Vagina (tissue), 2 donors: ENCODE data around the gene SNRPF.

ENCODE experiments used
- POLR2A ChIP-seq, 2 donors: fragments of 450-650 bp; IDR thresholded peaks; one replicate each; pipeline ENCODE4 v1.6.1; 2017; ENCODE audit warnings: antibody characterized with exemption in 2 of 2, mild to moderate bottlenecking in 2 of 2, moderate library complexity in 2 of 2
- TF ChIP-seq, protein P1 (sequence below), 3 experiments: fragments of 450-650 bp in 2 of 3; fragments of 200-600 bp in 1 of 3; sonication (generic) in 1 of 3; IDR thresholded peaks; one replicate each; pipeline ENCODE4 v1.5.1; 2017 to 2019; ENCODE audit warnings: antibody characterized with exemption in 3 of 3, mild to moderate bottlenecking in 2 of 3, moderate library complexity in 2 of 3

DNA sequence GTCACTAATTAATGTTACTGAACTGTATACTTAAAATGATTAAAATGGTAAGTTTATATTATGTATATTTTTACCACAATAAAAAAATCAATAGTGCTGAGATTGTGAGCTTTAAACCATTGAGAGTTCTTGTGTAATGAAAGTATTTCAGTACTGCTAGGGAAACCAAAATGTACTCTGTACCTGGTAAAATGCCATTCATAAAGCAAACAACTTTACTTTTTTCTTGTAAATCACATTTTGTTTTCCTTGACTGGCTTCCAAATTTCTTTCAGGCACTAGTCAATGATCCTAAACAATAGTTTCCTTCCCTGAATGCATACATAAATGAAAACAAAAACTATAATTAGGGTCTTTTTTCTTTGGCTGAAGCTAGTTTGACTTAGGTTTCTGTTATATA lies 29.4 kb upstream of the SNRPF start:
- TF ChIP-seq, protein P1, sequence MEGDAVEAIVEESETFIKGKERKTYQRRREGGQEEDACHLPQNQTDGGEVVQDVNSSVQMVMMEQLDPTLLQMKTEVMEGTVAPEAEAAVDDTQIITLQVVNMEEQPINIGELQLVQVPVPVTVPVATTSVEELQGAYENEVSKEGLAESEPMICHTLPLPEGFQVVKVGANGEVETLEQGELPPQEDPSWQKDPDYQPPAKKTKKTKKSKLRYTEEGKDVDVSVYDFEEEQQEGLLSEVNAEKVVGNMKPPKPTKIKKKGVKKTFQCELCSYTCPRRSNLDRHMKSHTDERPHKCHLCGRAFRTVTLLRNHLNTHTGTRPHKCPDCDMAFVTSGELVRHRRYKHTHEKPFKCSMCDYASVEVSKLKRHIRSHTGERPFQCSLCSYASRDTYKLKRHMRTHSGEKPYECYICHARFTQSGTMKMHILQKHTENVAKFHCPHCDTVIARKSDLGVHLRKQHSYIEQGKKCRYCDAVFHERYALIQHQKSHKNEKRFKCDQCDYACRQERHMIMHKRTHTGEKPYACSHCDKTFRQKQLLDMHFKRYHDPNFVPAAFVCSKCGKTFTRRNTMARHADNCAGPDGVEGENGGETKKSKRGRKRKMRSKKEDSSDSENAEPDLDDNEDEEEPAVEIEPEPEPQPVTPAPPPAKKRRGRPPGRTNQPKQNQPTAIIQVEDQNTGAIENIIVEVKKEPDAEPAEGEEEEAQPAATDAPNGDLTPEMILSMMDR (IDR thresholded peaks at IDR 0.05) = no peak
- TF ChIP-seq POLR2A (IDR thresholded peaks at IDR 0.05) = no peak
